HCT116 (cell line): ENCODE data around the gene GAS2. TPM values are rescaled to one million over a fixed set of nuclear protein-coding genes. Genes with fewer than 3 reads are reported as not detected.

Source experiments
- ATAC-seq: fragments of 200-7000 bp; cut with Tn5 transposase; 2 replicates; pipeline ENCODE4 v1.9.1; 2020; ENCODE audit warnings: mild to moderate bottlenecking, moderate library complexity
- BruUV-seq: library from RNA; stranded (reverse); fragments of 400-500 nt; replicated peaks from 2 replicates; lab custom pipeline; 2021; lab: Mats Ljungman, UMichigan
- CTCF ChIA-PET: fragments of 300-600 bp; sonication (Branson Sonifier 250); formaldehyde crosslinking; loops from one replicate; lab custom pipeline; 2021; ENCODE audit warnings: antibody characterized with exemption; lab: Charles Lee
- POLR2A ChIA-PET: fragments of 300-600, 350-600 bp; sonication (Branson Sonifier 250); formaldehyde crosslinking; loops from one replicate; lab custom pipeline; 2021; ENCODE audit warnings: antibody characterized with exemption; lab: Charles Lee
- RAD21 ChIA-PET, 2 experiments: fragments of 300-600 bp; sonication (Branson Sonifier 250); formaldehyde crosslinking; loops; one replicate each; lab custom pipeline; 2023; ENCODE audit warnings: low total read pairs in 2 of 2; ENCODE audit not compliant: uncharacterized antibody in 2 of 2, unreplicated experiment in 2 of 2, low non-redundant PET in 1 of 2; lab: Charles Lee
- DNase-seq: peaks from one replicate; pipeline ENCODE4 v3.0.0-alpha.2; 2010; ENCODE audit warnings: low read depth, low spot score
- H2AFZ ChIP-seq: fragments of 200-600 bp; shearing (Covaris generic), sonication (generic); 2 replicates; pipeline ENCODE4 v1.6.1; 2017; ENCODE audit warnings: low read depth, mixed run types, mixed read lengths, antibody characterized with exemption, low read length; ENCODE audit not compliant: poor library complexity, severe bottlenecking
- H3K27ac ChIP-seq: 2 replicates; pipeline ENCODE4 v1.5.1; 2012; ENCODE audit warnings: low read depth, low read length
- H3K27me3 ChIP-seq: fragments of 200-600 bp; sonication (generic); 2 replicates; pipeline ENCODE4 v1.6.1; 2016; ENCODE audit warnings: mixed run types, low read length, mixed read lengths; ENCODE audit not compliant: insufficient read depth
- H3K36me3 ChIP-seq, 2 experiments: fragments of 200-500 bp in 1 of 2; fragments of 200-600 bp in 1 of 2; sonication (Bioruptor generic) in 1 of 2; sonication (generic) in 1 of 2; 2 replicates each; pipeline versions ENCODE4 v1.5.1 to v1.6.1; 2014 to 2016; ENCODE audit warnings: low read length in 2 of 2, inconsistent platforms in 1 of 2, mixed read lengths in 1 of 2, mixed run types in 1 of 2; ENCODE audit not compliant: insufficient read depth in 2 of 2, control insufficient read depth in 1 of 2
- H3K4me1 ChIP-seq, 2 experiments: fragments of 200-600 bp in 1 of 2; sonication (generic) in 1 of 2; 2 replicates each; pipeline versions ENCODE4 v1.5.1 to v1.6.1; 2012 to 2017; ENCODE audit warnings: low read length in 2 of 2, inconsistent platforms in 1 of 2, mild to moderate bottlenecking in 1 of 2, mixed read lengths in 1 of 2, mixed run types in 1 of 2, moderate library complexity in 1 of 2; ENCODE audit not compliant: insufficient read depth in 2 of 2, control insufficient read depth in 1 of 2
- H3K4me2 ChIP-seq: fragments of 200-600 bp; sonication (generic); 2 replicates; pipeline ENCODE4 v1.6.1; 2017; ENCODE audit warnings: mixed run types, low read length, mixed read lengths
- H3K4me3 ChIP-seq, 2 experiments: fragments of 200-600 bp in 1 of 2; sonication (generic) in 1 of 2; replicated peaks in 1 of 2; 2 replicates each; pipeline ENCODE4 v1.5.1; 2011 to 2016; ENCODE audit warnings: low read length in 2 of 2, control low read depth in 1 of 2, low read depth in 1 of 2, mild to moderate bottlenecking in 1 of 2, mixed read lengths in 1 of 2, mixed run types in 1 of 2
- H3K79me2 ChIP-seq: fragments of 200-600 bp; sonication (generic); 2 replicates; pipeline ENCODE4 v1.6.1; 2017; ENCODE audit warnings: mild to moderate bottlenecking, mixed run types, low read length, moderate library complexity, mixed read lengths; ENCODE audit not compliant: insufficient read depth
- H3K9ac ChIP-seq: fragments of 200-600 bp; sonication (generic); 2 replicates; pipeline ENCODE4 v1.6.1; 2016; ENCODE audit warnings: low read length, mixed read lengths
- H3K9me2 ChIP-seq: fragments of 200-600 bp; sonication (generic), shearing (Covaris generic); 2 replicates; pipeline ENCODE4 v1.6.1; 2017; ENCODE audit warnings: mixed run types, mild to moderate bottlenecking, moderate library complexity; ENCODE audit not compliant: insufficient read depth
- H3K9me3 ChIP-seq, 2 experiments: fragments of 200-500 bp in 1 of 2; fragments of 200-600 bp in 1 of 2; sonication (Bioruptor generic) in 1 of 2; sonication (generic) in 1 of 2; 2 replicates each; pipeline ENCODE4 v1.6.1; 2014 to 2017; ENCODE audit warnings: low read length in 2 of 2, mixed read lengths in 2 of 2, inconsistent platforms in 1 of 2, low read depth in 1 of 2, mild to moderate bottlenecking in 1 of 2, mixed run types in 1 of 2, moderate library complexity in 1 of 2; ENCODE audit not compliant: control insufficient read depth in 1 of 2, insufficient read depth in 1 of 2
- H4K20me1 ChIP-seq: fragments of 200-600 bp; sonication (generic), shearing (Covaris generic); 2 replicates; pipeline ENCODE4 v1.6.1; 2017; ENCODE audit warnings: mixed run types, mild to moderate bottlenecking, moderate library complexity; ENCODE audit not compliant: insufficient read depth
- CEBPB ChIP-seq: IDR thresholded peaks from 2 replicates; pipeline ENCODE4 v1.6.1; 2012; ENCODE audit warnings: low read depth
- EGR1 ChIP-seq: IDR thresholded peaks from 2 replicates; pipeline ENCODE4 v1.6.1; 2012; ENCODE audit warnings: low read depth
- ELF1 ChIP-seq: IDR thresholded peaks from 2 replicates; pipeline ENCODE4 v1.6.1; 2012; ENCODE audit warnings: low read depth, borderline replicate concordance
- EZH2 ChIP-seq: fragments of 200-600 bp; sonication (generic); IDR thresholded peaks from 2 replicates; pipeline ENCODE4 v1.6.1; 2017; ENCODE audit warnings: antibody characterized with exemption, mixed run types
- EZH2phosphoT487 ChIP-seq: fragments of 200-600 bp; IDR thresholded peaks from 2 replicates; pipeline ENCODE4 v1.6.1; 2018; ENCODE audit warnings: antibody characterized with exemption, borderline replicate concordance
- FOSL1 ChIP-seq: IDR thresholded peaks from 2 replicates; pipeline ENCODE4 v1.6.1; 2012; ENCODE audit warnings: low read depth
- MAX ChIP-seq: IDR thresholded peaks from 2 replicates; pipeline ENCODE4 v1.6.1; 2012
- RAD21 ChIP-seq: IDR thresholded peaks from 2 replicates; pipeline ENCODE4 v1.6.1; 2012; ENCODE audit warnings: low read depth, mild to moderate bottlenecking
- SIN3A ChIP-seq: IDR thresholded peaks from 2 replicates; pipeline ENCODE4 v1.6.1; 2012; ENCODE audit warnings: low read depth
- SP1 ChIP-seq: IDR thresholded peaks from 2 replicates; pipeline ENCODE4 v1.6.1; 2012; ENCODE audit warnings: low read depth
- TCF7L2 ChIP-seq: IDR thresholded peaks from 2 replicates; pipeline ENCODE4 v1.7.0; 2011; ENCODE audit warnings: borderline replicate concordance, inconsistent platforms; ENCODE audit not compliant: insufficient read depth, insufficient read length; ENCODE audit errors: extremely low read depth
- YY1 ChIP-seq: IDR thresholded peaks from 2 replicates; pipeline ENCODE4 v1.6.1; 2011; ENCODE audit warnings: low read length, low read depth, moderate library complexity, mild to moderate bottlenecking; ENCODE audit not compliant: insufficient replicate concordance; ENCODE audit errors: extremely low read depth
- ZBTB33 ChIP-seq: IDR thresholded peaks from 2 replicates; pipeline ENCODE4 v1.6.1; 2011; ENCODE audit warnings: mild to moderate bottlenecking, low read length, moderate library complexity; ENCODE audit not compliant: insufficient replicate concordance; ENCODE audit errors: extremely low read depth
- ZFX ChIP-seq: fragments of 450-650 bp; IDR thresholded peaks from 2 replicates; pipeline ENCODE4 v1.6.1; 2017
- ZNF274 ChIP-seq: fragments of 200-500 bp; sonication (Bioruptor generic); IDR thresholded peaks from 2 replicates; pipeline ENCODE4 v1.6.1; 2014; ENCODE audit warnings: mild to moderate bottlenecking, low read depth, low read length, inconsistent platforms
- intact Hi-C: fragments of 100-400 bp; cut with micrococcal nuclease; formaldehyde crosslinking; loops from 2 replicates; pipeline ENCODE4 v1.10.0; 2022
- total RNA-seq: library from RNA; stranded (reverse); gene quantifications from one replicate; pipeline ENCODE4 v1.2.1, GENCODE V29; 2021; ENCODE audit not compliant: unreplicated experiment

The GAS2 gene
- total RNA-seq, 1 experiment from 2014 or later: not detected

- POLR2A ChIA-PET: no interaction called here
- H3K79me2 ChIP-seq: no peaks in the 10 kb centered on the region
- no peak for TF ChIP-seq CEBPB
- no peak for TF ChIP-seq ZFX
- TF ChIP-seq MAX: no peak
- TF ChIP-seq YY1: no peak
- TF ChIP-seq TCF7L2: no peak
- no peak for TF ChIP-seq EZH2phosphoT487
- TF ChIP-seq ZBTB33: no peak
- TF ChIP-seq SP1: no peak
- no peak for TF ChIP-seq EZH2
- no peak for TF ChIP-seq ELF1
- no peak for TF ChIP-seq ZNF274
- TF ChIP-seq RAD21: no peak
- no peak for TF ChIP-seq SIN3A
- no peak for TF ChIP-seq EGR1
- TF ChIP-seq FOSL1: no peak
- intact Hi-C loops: no loop called here
- CTCF ChIA-PET: no interaction called here
- DNase-seq (no peak), ATAC-seq (no peak)
- peaks cover 14% of the 10 kb centered on the region for H3K27me3 ChIP-seq
- H3K9me2 ChIP-seq: no peaks in the 10 kb centered on the region
- no peak overlapping the region for H3K27ac ChIP-seq
- no peak overlapping the region for H3K9ac ChIP-seq
- no peaks in the 10 kb centered on the region for H3K36me3 ChIP-seq
- H3K9me3 ChIP-seq: no peaks in the 10 kb centered on the region
- H3K4me3 ChIP-seq: no peak overlapping the region
- BruUV-seq: no TSS peak
- no peaks in the 10 kb centered on the region for H4K20me1 ChIP-seq
- H3K4me1 ChIP-seq: no peaks in the 10 kb centered on the region
- RAD21 ChIA-PET: no interaction called here
- no peak overlapping the region for H2AFZ ChIP-seq
- no peak overlapping the region for H3K4me2 ChIP-seq
Observed at GRCh38 chr11:22761066-22761465, 94.7 kb downstream of the GAS2 start.
